Transverse colon (tissue), 4 donors: ENCODE measurements around the gene C10orf143.

Experiments used
- POLR2A ChIP-seq: fragments of 450-650 bp; IDR thresholded peaks from one replicate; pipeline ENCODE4 v1.6.1; 2016; ENCODE audit warnings: antibody characterized with exemption, mild to moderate bottlenecking, moderate library complexity
- POLR2AphosphoS5 ChIP-seq, 3 donors: sonication (generic); formaldehyde crosslinking; IDR thresholded peaks; one replicate each; pipeline ENCODE4 v1.6.1; 2016; ENCODE audit warnings: antibody characterized with exemption in 3 of 3
- TF ChIP-seq, protein P1 (sequence below), 5 experiments: fragments of 200-600 bp in 3 of 5; fragments of 450-650 bp in 2 of 5; sonication (generic) in 3 of 5; IDR thresholded peaks; 1 replicate in 2 of 5; 2 replicates in 3 of 5; pipeline ENCODE4 v1.5.1; 2016 to 2017; ENCODE audit warnings: antibody characterized with exemption in 5 of 5, inconsistent platforms in 3 of 5, mild to moderate bottlenecking in 2 of 5, moderate library complexity in 1 of 5

GRCh38 chr10:130043491-130043890 lies 67.1 kb downstream of the C10orf143 start:
- TF ChIP-seq, protein P1, sequence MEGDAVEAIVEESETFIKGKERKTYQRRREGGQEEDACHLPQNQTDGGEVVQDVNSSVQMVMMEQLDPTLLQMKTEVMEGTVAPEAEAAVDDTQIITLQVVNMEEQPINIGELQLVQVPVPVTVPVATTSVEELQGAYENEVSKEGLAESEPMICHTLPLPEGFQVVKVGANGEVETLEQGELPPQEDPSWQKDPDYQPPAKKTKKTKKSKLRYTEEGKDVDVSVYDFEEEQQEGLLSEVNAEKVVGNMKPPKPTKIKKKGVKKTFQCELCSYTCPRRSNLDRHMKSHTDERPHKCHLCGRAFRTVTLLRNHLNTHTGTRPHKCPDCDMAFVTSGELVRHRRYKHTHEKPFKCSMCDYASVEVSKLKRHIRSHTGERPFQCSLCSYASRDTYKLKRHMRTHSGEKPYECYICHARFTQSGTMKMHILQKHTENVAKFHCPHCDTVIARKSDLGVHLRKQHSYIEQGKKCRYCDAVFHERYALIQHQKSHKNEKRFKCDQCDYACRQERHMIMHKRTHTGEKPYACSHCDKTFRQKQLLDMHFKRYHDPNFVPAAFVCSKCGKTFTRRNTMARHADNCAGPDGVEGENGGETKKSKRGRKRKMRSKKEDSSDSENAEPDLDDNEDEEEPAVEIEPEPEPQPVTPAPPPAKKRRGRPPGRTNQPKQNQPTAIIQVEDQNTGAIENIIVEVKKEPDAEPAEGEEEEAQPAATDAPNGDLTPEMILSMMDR (IDR thresholded peaks at IDR 0.05) = no peak
- TF ChIP-seq POLR2A = no peak
- TF ChIP-seq POLR2AphosphoS5 (IDR thresholded peaks at IDR 0.05) = no peak
